ENCODE measurements around the gene FGFRL1. TPM values are rescaled to one million over a fixed set of nuclear protein-coding genes. Genes with fewer than 3 reads are reported as not detected.

The FGFRL1 gene
- total RNA-seq, 4 donors from 2014 or later, result 18.1 to 39.6 (median 26.4) TPM

- no peaks in the 10 kb centered on the region for H3K9me3 ChIP-seq
- peaks cover 0 to 9% (median 0%) of the 10 kb centered on the region in 4 donors for H3K4me1 ChIP-seq
- DNase-seq (ENCODE audit: low spot score in 2 of 2), result no peak
- no peak overlapping the region for H3K27ac ChIP-seq
- WGBS, 2 donors, result 70 to 78% methylated on average over 6 to 7 of the region's 7 CpGs
- H3K27me3 ChIP-seq, result no peaks in the 10 kb centered on the region
- TF ChIP-seq EP300 (IDR thresholded peaks at IDR 0.05), result no peak
- TF ChIP-seq POLR2A (IDR thresholded peaks at IDR 0.05), result no peak
- no peak for TF ChIP-seq CTCF (IDR thresholded peaks at IDR 0.05)
- no peak overlapping the region for H3K4me3 ChIP-seq
- no peaks in the 10 kb centered on the region for H3K36me3 ChIP-seq
Observed at GRCh38 chr4:1075225-1075624, 63.8 kb downstream of the FGFRL1 start.

GRCh38 chr4:1075809-1076699 is 64.6 kb downstream of the FGFRL1 start:
- Histone ChIP-seq H3K27me3 (peaks cover 0 to 8% of the 10 kb centered on the region in 2 donors), H3K9me3 (no peaks in the 10 kb centered on the region), H3K4me1 (peaks cover 0 to 9% (median 0%) of the 10 kb centered on the region in 4 donors), H3K4me3 (no peak overlapping the region), H3K27ac (no peak overlapping the region), H3K36me3 (no peaks in the 10 kb centered on the region)
- DNase-seq (ENCODE audit: low spot score in 2 of 2), result no peak
- no peak for TF ChIP-seq EP300 (IDR thresholded peaks at IDR 0.05)
- TF ChIP-seq POLR2A (IDR thresholded peaks at IDR 0.05), result no peak
- no peak for TF ChIP-seq CTCF (IDR thresholded peaks at IDR 0.05)
- WGBS, 2 donors, result 76 to 84% methylated on average over 6 to 11 of the region's 11 CpGs

Other genes starting within 250 kb of the FGFRL1 start
- 1 to 10 TPM in 3 of 4 donors, not detected in 1; 1.8 to 2.4 (median 2.4) TPM for gene CPLX1, start 185.5 kb upstream of the FGFRL1 start, total RNA-seq
- gene GAK, start 79.3 kb upstream of the FGFRL1 start, total RNA-seq, result 100 to 1,000 TPM in 3 of 4 donors, 10 to 100 TPM in 1; 92.3 to 177 (median 127) TPM
- 10 to 100 TPM; 33.3 to 61.2 (median 39.0) TPM for gene TMEM175, start 79.2 kb upstream of the FGFRL1 start, total RNA-seq
- gene DGKQ, start 38.1 kb upstream of the FGFRL1 start, total RNA-seq, result 10 to 100 TPM in 3 of 4 donors, 1 to 10 TPM in 1; 9.0 to 23.4 (median 13.6) TPM
- gene IDUA, start 24.6 kb upstream of the FGFRL1 start, total RNA-seq, result 10 to 100 TPM; 23.9 to 79.4 (median 52.9) TPM
- under 1 TPM in 3 of 4 donors, not detected in 1; 0.20 to 0.30 (median 0.21) TPM for gene SLC26A1, start 18.2 kb upstream of the FGFRL1 start, total RNA-seq
- gene RNF212, start 101.9 kb downstream of the FGFRL1 start, total RNA-seq, result 10 to 100 TPM in 2 of 4 donors, 1 to 10 TPM in 2; 2.5 to 24.7 (median 9.8) TPM
- 10 to 100 TPM; 39.3 to 91.0 (median 45.5) TPM for gene SPON2, start 161.0 kb downstream of the FGFRL1 start, total RNA-seq
- gene CTBP1, start 237.5 kb downstream of the FGFRL1 start, total RNA-seq, result 100 to 1,000 TPM; 134 to 255 (median 193) TPM